ENCODE results near the gene DEFB131B.
"Not testable (repeated sequence)": the region's sequence is repeated elsewhere in the genome, so short reads cannot be mapped to it uniquely, and the experiment has no call there.

DEFB131B gene, protein sequence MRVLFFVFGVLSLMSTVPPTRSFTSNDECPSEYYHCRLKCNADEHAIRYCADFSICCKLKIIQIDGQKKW

DNA sequence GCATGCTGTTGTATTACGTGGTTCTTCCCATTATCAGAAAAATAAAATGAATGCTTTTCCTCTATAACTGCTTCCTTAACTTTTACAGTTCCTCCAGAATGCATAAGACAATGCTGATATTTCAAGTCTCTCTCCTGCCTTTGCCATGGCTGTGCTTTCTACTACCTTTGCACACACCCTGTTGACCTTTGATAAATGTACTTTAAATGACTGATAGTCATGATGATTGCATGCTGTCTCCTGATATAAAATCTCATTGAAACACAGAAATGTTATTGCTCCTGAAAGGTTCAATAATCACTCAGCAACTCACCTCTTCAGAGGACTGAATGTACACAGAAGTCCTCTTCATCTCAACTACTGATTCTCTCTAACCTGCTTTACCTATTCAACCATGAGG lies at the start of gene DEFB131B:
TSS of gene DEFB131B (plus strand) at position 395 of the 400 bp plus-strand sequence. CDS start at position 395, 0 bp downstream.
- DNase-seq: not testable (repeated sequence)

DNA sequence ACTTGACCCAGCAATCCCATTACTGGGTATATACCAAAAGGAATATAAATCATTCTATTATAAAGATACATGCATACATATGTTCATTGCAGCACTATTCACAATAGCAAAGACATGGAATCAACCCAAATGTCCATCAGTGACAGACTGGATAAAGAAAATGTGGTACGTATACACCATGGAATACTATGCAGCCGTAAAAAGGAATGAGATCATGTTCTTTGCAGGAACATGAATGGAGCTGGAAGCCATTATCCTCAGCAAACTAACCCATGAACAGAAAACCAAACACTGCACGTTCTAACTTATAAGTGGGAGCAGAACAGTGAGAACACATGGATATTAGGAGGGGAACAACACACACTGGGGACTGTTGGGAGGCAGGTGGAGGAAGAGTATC lies 49.0 kb upstream of the DEFB131B start:
- not testable (repeated sequence) for DNase-seq

DNA sequence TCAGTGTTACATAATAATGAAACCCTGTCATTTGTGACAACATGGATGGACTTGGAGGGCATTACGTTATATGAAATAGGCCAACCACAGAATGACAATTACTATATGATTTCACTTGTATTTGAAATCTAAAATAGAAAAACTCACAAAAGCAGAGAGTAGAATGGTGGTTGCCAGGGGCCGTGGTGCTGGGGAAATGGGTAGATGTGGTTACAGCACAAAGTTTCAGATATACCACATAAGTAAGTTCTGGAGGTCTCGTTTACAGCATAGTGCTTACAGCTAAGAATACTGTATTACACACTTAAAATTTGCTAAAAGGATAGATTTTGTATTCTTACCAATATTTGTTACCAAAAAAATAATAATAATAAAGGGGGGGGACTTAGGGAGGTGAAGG lies 48.6 kb upstream of the DEFB131B start:
- DNase-seq: not testable (repeated sequence)

DNA sequence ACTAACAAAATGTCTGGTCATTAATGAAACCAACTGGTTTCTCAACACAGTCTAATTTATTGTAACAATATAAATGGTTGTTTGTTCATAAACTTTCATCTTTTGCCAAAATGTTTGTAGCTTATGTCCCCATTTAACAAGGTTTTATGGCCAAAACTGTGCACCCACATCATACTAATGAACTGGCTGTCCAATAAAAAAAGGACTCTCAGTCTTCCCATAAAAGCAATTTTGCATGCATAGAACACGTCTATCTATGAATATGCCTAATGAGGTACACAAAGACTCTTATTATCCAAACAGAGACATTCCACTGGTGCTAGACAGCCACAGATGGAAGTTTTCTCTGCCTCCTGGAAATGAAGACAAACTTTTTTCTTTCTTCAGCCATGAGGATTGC lies 45.4 kb upstream of the DEFB131B start, which contains the start of gene DEFB108B:
TSS of gene DEFB108B (plus strand) at position 390 of the 400 bp plus-strand sequence. CDS start at position 390, 0 bp downstream.
- not testable (repeated sequence) for DNase-seq

DNA sequence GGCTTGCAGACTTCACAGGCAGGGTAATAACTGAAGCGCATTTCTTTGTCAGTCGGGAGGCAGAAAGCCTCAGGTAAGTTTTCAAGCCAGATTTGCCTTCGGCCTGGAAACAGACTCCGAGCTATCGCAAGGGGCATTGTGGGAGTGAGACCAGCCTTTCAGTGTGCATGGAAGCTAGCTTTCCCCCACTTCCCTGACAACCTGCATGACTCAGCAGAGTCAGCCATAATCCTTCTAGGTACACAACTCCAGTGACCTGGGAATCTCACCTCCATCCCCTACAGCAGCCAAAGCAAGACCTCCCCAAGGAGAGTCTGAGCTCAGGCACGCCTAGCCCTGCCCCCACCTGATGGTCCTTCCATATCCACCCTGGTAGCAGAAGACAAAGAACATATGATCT lies 35.5 kb upstream of the DEFB131B start:
- not testable (repeated sequence) for DNase-seq

DNA sequence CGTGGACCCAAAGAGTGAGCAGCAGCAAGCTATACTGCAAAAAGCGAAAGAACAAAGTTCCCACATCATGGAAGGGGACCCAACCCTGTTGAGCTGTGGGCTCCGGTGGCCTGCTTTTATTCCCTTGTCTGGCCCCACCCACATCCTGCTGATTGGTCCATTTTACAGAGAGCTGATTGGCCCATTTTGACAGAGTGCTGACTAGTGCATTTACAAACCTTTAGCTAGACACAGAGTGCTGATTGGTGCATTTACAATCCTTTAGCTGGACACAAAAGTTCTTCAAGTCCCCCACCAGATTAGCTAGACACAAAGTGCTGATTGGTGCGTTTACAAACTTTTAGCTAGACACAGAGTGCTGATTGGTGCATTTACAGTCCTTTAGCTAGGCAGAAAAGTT lies 34.9 kb upstream of the DEFB131B start:
- DNase-seq: not testable (repeated sequence)

DNA sequence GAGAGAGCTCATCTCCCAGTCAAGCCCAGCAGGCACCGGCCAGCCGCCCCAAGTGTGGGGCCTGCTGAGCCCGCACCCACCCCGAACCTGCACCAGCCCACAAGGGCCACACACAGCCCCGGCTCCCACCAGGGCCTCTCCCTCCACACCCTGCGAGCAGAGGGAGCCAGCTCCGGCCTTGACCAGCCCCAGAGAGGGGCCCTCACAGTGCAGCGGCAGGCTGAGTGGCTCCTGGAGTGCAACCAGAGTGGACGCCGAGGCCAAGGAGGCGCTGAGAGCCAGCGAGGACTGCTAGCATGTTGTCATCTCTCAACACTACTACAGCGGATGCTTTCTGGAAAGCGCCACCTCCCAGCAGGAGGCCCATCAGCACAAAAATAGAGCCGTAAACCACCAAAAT lies 34.4 kb upstream of the DEFB131B start:
- DNase-seq: no peak

DNA sequence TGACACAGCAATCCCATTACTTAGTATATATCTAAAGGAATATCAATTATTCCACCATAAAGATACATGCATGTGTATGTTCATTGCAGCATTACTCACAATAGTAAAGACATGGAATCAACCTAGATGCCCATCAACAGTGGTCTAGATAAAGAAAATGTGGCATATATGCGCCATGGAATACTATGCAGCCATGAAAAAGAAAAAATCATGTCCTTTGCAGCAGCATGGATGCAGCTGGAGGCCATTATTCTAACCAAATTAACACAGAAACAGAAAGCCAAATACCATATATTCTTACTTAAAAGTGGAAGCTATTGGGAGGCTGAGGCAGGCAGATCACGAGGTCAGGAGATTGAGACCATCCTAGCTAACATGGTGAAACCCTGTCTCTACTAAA lies 24.4 kb upstream of the DEFB131B start:
- DNase-seq: not testable (repeated sequence)

DNA sequence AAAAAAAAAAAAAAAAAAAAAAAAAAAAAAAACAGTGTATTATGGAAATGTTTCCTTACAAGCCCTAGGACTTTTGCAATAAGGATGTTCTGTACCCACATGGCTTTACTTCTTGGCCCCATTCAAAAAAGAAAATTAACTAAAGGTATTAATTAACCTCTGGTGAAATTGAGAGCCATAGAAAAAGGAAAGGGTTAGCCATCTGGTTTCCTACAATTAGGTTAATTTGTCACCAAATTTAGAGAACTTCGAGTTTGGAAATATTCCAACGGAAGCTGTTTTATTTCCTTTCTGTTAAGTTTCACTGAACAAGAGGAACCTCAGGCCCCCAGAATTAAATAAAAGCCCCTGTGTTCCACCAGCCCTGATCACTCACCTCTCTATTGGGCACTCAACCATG lies 22.4 kb upstream of the DEFB131B start:
- DNase-seq: not testable (repeated sequence)

DNA sequence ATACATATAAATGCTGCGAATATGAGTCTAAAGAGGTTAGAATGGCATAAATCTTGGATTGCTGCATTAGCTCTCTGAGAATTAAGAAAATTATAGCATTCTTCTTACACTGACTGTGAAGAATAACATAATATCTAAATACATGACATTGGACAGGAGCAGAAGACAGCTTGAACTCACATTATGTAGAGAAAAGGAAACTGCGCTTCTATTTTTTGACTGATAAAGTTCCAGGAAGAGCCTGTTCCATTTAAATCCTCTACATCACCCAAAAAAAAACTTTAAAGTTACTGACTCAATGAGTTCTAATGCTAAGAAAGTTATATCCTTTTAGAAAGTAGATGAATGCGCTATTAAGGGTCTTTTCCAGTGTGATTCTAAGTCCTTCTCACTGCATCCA lies 17.4 kb upstream of the DEFB131B start:
- DNase-seq: not testable (repeated sequence)

DNA sequence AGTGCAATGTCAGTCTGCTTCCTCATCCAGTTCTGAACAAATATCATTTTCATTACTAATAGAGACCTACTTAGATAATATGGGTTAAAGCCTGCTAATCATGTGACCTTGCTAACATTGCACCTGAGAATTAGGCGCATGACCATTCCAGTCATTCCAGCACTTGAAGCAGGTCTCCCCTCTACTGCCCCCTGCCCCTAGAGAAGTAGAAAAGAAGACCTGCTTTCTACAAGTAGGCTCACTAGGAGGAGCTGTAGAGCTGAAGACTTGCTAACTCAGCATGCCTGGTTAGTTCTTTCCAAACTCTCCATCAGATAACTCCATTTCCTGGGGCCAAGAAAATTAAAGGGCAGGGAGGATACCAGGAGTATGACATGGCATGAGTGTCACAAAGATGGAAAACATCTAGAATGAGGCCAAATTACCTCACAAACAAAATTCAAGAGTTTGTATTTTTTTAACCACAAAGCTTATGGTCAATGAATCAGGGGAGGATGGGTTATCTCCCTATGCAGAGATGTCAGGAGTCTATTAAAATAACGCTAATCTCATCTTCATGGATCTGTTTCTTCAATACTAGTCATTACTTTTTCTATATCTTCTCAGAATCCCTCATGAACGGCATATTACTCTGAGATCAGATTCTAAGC lies 14.2 kb upstream of the DEFB131B start:
- peak; percentile 59 for DNase-seq

DNA sequence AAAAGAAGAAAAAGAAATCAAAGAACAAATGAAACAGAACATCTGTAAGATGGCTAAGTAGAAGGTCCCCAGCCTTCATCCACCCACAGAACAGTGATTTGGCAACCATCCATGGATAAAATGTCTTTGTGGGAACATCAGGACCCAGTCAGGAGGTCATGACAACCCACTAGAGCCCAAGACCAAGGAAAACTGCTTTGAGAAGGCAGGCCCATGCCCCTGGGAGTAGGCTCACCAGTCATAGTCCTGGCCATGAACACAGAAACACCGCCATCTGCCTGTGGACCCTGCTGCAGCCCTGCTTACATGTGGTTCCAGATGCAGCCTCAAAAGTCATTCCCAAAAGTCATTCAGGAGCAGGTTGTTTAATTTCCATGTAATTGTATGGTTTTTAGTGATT lies 11.0 kb upstream of the DEFB131B start:
- DNase-seq: not testable (repeated sequence)

DNA sequence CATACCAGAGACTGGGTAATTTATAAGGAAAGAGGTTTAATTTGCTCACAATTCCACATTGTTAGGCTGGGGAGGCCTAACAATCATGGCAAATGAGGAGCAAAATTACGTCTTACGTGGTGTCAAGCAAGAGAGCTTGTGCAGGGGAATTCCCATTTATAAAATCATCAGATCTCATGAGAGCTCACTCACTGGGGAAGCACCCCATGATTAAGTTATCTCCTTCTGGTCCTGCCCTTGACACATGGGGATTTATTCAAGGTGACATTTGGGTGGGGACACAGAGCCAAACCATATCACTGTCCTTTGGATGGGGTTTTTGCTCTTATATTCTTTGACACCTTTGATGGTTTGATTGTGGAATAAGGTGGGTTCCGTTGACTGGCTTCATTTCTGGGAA lies 8.3 kb upstream of the DEFB131B start:
- DNase-seq: not testable (repeated sequence)

DNA sequence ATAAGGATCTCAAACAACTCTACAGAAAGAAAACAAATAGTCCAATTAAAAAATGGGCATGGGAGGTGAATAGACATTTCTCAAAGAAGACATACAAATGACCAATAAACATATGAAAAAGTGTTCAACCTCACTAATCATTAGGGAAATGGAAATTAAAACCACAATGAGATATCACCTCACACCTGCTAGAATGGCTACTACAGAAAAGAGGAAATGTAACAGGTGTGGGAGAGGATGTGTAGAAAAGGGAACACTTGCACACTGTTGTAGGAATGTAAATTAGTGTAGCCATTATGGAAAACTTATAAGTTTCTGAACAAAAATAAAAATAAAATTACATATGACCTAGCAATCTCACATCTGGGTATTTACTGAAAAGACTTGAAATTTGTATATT lies 7.6 kb upstream of the DEFB131B start:
- not testable (repeated sequence) for DNase-seq

DNA sequence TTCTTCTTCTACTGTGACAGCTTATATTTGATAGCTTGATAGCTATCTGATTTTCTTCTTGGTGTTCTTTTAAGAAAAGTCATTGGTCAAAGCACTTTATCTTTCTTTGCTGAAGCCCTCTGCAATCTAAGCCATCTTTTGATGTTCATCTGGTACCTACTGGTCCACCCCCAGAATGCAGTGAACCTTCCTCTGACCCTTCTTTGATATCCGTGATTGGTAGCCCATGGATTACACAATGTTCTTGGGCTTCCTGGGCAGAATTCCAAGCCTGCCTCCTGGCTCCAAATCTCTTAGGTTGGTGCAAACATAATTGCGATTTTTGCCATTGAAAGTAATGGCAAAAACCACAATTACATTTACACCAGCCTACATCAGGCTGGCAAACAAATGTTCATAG lies 2.0 kb upstream of the DEFB131B start:
- peak; percentile 39 for DNase-seq

DNA sequence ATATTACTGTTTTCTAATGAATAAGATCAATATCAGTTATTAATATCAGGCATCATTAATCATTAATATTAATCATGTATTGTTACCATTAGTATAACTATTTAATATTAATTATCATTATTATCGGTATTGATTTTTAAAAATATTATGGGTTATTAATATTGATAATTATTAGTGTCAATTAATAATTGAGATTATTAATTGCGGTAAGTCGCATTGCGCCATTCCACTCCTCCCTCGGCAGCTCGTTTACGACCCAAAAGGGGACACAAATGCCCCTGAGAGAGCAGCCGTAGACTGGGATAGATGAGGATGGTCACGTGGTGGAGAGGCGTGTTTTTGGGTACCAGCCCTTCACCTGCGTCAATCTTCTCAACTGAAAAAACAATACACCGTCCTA lies 7.6 kb downstream of the DEFB131B start:
- not testable (repeated sequence) for DNase-seq

DNA sequence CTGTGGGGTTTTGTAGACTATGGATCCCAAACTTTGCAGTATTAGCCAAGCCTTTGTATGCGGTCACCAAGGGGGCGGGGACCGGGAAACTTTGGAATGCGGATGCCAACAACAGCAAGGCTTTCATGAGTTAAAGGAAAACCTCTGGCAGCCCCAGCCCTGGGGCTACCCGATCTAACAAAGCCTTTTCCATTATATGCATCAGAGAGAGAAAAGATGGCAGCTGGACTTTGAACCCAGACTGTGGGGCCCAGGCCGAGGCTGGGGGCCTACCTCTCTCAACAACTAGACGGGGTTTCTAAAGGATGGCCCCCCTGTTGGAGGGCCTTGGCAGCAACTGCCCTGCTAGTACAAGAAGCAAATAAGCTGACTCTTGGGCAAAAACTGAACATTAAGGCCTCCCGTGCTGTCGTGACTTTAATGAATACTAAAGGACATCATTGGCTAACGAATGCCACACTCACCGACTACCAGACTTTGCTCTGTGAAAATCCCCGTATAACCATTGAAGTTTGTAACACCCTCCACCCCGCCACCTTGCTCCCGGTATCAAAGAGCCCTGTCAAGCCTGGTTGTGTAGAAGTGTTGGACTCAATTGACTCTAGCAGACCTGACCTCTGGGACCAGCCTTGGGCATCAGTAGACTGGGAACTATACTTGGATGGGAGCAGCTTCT lies 10.2 kb downstream of the DEFB131B start:
- not testable (repeated sequence) for DNase-seq

DNA sequence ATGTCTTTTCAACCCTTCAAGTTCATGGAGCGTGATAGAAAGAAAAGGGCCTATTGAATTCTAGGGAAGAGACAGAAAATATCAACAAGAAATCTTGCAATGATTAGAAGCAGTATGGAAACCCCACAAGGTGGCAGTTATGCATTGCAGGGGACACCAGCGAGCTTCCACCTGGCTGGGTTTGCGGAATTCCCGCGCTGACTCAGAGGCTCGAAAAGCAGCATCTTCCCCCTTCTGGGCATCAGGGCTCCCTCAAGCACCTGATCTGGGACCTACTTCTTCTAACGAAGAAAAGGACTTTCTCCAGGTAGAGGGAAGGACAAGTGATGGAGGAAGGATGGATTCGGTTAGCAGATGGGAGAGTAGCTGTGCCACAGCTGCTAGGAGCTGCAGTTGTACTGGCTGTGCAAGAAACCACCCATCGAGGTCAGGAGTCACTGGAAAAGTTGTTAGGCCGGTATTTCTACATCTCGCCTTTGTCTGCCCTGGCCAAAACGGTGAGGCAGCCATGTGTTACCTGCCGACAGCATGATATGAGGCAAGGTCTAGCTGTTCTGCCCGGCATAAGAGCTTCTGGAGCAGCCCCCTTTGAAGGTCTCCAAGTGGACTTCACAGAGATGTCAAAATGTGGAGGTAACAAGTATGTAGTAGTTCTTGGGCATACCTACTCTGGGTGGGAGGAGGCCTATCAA lies 11.1 kb downstream of the DEFB131B start:
- DNase-seq: not testable (repeated sequence)

DNA sequence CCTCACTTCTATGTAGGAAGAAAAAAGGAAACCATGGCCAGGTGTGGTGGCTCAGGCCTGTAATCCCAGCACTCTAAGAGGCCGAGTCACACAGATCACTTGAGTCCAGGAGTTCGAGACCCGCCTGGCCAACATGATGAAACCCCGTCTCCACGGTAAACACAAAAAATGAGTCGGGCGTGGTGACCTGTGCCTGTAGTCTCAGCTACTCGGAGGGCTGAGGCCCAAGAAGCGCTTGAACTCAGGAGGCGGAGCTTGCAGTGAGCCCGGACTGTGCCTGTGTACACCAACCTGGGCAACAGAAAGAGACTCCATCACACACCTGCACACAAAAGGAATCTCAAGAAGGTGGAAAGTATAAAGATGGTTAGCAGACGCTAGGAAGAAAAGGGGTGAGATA lies 17.7 kb downstream of the DEFB131B start:
- no peak for DNase-seq

DNA sequence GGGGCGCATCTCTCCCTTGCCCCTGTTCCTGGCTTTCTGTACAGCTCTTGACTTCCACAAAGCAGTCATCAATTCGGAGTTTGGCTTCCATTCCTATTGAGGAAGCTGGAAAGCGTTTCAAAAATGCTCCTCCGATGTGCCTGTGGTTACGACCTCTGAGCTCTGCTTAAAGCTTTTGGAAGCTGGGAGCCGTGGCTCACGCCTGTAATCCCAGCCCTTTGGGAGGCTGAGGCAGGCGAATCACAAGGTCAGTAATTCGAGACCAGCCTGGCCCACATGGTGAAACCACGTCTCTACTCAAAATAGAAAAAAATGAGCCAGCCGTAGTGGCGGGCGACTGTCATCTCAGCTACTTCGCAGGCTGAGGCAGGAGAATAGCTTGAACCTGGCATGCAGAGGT lies 22.9 kb downstream of the DEFB131B start:
- DNase-seq: not testable (repeated sequence)

DNA sequence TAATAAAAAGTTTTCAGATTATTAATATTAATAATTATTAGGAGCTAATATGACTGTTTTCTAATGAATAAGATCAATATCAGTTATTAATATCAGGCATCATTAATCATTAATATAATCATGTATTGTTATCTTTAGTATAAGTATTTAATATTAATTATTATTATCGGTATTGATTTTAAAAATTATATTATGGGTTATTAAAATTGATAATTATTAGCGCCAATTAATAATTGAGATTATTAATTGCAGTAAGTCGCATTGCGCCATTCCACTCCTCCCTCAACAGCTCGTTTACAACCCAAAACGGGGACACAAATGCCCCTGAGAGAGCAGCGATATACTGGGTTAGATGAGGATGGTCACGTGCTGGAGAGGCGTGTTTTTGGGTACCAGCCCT lies 30.0 kb downstream of the DEFB131B start:
- DNase-seq: no peak

DNA sequence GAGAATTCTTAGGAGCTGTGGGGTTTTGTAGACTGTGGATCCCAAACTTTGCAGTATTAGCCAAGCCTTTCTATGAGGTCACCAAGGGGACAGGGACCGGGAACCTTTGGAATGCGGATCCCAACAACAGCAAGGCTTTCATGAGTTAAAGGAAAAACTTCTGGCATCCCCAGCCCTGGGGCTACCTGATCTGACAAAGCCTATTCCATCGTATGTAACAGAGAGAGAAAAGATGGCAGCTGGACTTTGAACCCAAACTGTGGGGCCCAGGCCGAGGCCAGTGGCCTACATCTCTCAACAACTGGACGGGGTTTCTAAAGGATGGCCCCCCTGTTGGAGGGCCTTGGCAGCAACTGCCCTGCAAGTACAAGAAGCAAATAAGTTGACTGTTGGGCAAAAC lies 32.5 kb downstream of the DEFB131B start:
- not testable (repeated sequence) for DNase-seq

DNA sequence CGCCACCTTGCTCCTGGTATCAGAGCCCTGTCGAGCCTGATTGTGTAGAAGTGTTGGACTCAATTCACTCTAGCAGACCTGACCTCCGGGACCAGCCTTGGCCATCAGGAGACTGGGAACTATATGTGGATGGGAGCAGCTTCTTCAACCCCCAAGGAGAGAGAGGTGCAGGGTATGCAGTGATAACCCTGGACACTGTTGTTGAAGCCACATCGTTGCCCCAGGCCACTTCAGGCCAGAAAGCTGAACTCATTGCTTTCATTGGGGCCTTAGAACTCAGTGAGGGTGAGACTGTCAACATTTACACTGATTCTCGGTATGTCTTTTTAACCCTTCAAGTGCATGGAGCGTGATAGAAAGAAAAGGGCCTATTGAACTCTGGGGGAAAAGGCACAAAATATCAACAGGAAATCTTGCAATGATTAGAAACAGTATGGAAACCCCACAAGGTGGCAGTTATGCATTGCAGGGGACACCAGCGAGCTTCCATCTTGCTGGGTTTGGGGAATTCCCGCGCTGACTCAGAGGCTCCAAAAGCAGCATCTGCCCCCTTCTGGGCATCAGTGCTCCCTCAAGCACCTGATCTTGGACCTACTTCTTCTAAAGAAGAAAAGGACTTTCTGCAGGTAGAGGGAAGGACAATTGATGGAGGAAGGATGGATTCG lies 33.2 kb downstream of the DEFB131B start:
- DNase-seq: not testable (repeated sequence)

Measured in COR-L47 (cell line).